GM15510 (cell line): ENCODE measurements around the gene ZNF544.

Source experiments
- POLR2A ChIP-seq: IDR thresholded peaks from 3 replicates; pipeline ENCODE4 v1.6.1; 2011; ENCODE audit warnings: borderline replicate concordance; ENCODE audit not compliant: insufficient read length; ENCODE audit errors: extremely low read depth

The ZNF544 gene

GRCh38 chr19:58277748-58278540, 49.2 kb downstream of the ZNF544 start:
- no peak for TF ChIP-seq POLR2A

DNA sequence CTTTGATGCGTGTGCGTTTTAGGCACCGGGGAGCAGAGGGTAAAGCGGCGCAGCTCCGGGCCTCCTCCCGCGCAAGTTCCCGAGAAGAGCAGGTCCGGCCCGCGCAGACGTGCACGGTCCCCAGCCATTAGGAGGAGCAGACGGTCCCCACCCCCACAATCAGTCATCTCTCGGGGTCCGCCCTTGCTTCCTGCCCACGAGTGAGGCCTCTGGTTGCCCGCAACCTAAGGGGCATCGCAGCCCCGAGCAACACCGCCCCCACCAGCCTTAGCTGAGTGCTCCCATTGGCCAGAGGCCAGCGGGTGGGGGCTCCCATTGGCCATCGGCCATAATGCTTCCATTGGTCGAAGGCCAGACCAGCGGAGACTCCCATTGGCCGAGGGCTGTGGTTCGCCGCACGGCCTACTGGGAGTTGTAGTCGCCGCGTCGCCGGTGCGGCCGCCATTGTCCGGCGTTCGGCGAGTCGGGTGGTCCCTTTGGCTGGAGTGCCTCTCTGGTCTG, 49.9 kb downstream of the ZNF544 start, which contains the start of gene ZNF8:
Gene ZNF8, plus strand, starts transcription at position 415 of the 501 bp plus-strand sequence. CDS start 127 bp downstream, outside the sequence.
- peak; percentile 79 for TF ChIP-seq POLR2A

DNA sequence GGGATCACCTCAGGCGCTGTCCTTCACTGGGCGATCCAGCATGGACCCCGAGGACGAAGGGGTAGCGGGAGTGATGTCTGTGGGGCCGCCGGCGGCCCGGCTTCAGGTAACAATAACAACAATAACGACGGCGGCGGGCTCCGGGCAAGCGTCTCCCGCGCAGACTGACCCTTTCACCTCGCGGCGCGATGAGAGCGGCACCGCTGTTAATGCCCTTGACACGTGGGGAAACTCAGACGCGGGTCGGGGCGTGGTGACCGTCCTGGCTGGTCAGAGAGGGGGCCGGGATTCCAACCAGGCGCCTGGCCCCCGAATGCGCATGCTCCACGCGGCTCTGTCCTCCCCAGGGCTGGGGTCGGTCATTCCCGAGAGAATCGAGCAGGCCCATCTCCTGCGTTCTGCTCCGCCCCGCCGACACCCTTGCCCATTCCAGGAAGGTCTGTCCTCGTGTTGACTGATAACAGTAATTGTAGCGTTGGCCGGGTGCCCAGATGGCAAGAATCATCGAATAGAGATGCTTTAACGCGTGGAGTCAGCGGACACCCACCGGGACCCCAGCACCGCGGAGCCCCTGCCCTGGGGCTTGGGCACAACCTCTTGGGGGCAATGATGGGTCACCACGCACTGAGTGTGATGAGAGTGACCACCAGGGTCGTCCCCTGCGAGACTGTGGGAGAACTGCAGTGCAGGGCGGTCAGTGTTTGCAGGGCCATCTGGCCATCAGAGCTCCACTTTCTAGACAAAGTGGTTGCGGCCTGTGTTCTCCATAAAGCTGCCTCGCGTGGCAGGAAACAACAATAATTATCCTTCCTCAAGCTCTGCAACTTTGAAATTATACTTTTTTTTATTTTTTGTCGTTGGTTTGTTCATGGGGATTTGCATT, 50.6 kb downstream of the ZNF544 start:
- TF ChIP-seq POLR2A: no peak

DNA sequence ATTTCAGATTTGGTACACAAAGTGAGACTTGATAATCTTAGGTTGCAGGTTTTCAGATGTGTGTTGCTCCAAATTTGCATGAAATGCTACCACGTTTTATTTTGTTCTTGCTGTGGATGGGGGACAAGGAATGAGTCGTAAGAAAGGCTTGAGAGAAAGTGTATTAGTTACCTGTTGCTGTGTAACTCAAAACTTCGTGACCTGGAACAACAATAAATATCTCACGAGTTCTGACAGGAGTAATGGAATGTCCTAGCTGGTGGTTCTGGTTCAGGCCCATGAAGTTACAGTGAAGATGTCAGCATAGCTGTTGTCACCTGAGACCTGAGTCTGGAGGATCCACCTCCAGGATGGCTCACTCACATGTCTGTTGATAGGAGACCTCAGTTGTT, 51.2 kb downstream of the ZNF544 start:
- no peak for TF ChIP-seq POLR2A

GRCh38 chr19:58284199-58284598, 55.5 kb downstream of the ZNF544 start:
- no peak for TF ChIP-seq POLR2A

GRCh38 chr19:58291943-58292342, 63.2 kb downstream of the ZNF544 start:
- TF ChIP-seq POLR2A: no peak

GRCh38 chr19:58294743-58295374, 66.1 kb downstream of the ZNF544 start:
- no peak for TF ChIP-seq POLR2A

GRCh38 chr19:58296104-58296503, 67.4 kb downstream of the ZNF544 start:
- TF ChIP-seq POLR2A: no peak

GRCh38 chr19:58300620-58301019, 71.9 kb downstream of the ZNF544 start:
- no peak for TF ChIP-seq POLR2A

DNA sequence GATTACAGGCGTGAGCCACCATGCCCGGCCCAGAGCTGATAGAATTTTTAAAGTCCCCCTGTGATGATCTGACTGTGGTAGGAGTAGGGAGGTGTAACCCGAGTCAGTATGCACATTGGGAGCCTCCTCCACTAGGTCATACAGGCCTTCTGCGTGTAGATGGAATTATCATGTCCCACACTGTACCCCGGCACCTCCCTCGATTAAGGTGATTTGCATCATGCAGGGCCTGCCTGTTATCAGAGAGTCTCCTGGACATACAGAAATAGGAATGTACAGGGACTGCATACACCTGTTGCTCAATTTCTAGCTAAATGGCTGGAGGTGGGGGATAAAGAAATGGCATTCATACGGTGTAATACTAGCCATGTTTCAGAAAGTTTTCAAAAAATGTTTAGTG, 75.5 kb downstream of the ZNF544 start:
- TF ChIP-seq POLR2A: no peak

- no peak for TF ChIP-seq POLR2A
These were observed 76.0 kb downstream of the ZNF544 start for GRCh38 chr19:58304748-58305064.

GRCh38 chr19:58305065-58305931, 76.6 kb downstream of the ZNF544 start, which contains the start of gene ERVK3-1:
Gene ERVK3-1, plus strand, starts transcription at chr19:58305377. Its CDS starts 6,792 bp downstream, at chr19:58312169.
- TF ChIP-seq POLR2A: peak; percentile 97

DNA sequence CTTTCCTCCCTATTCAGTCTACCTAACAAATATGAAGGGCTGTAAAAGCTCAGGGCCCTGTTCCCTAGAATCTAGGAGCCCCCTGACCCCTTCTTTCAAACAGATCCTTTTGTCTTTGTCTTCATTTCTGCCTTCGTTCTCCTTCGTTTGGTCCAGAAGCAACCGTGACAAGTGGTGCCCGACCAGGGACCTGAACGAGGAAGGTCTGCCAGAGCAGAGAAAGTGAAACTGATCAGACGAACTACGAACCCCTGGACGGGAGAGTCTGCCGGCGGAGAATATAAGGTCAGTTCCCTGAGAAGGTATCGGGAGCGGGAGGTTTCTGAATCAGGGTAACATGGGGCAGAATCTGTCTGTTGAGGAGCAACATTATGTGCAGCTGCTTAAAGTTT, 77.2 kb downstream of the ZNF544 start:
- TF ChIP-seq POLR2A: no peak

GRCh38 chr19:58307736-58308135, 79.0 kb downstream of the ZNF544 start:
- TF ChIP-seq POLR2A: no peak

DNA sequence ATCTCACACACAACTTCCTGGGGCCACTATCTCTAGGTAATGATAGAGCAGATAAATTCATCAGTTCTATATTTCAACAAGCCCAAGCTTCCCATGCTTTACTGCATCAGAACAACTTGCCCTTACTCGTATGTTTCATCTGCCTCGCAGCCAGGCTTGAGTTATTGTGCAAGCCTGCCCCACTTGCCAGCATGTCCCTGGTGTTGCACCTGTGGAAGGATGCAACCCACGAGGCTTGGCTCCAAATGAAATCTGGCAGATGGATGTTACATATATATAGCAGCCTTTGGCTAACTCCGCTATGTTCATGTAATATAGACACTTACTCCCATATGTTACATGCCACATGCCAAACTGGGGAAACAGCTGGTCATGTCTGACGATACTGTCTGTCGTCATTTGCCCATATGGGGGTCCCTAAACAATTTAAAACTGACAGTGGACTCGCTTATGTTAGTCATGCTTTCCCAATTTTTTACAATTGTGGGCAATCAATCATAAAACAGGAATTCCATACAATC, 82.7 kb downstream of the ZNF544 start:
- TF ChIP-seq POLR2A: no peak
